Lung (tissue), 12 donors: ENCODE measurements around the gene GP1BA. TPM values are rescaled to one million over a fixed set of nuclear protein-coding genes. Genes with fewer than 3 reads are reported as not detected.

Source experiments
- ATAC-seq: fragments of 200-7000 bp; cut with Tn5 transposase; one replicate; pipeline ENCODE4 v1.9.1; 2020; ENCODE audit warnings: moderate number of reproducible peaks; ENCODE audit not compliant: insufficient read depth, low FRiP score
- DNase-seq, 3 donors: peaks; one replicate each; pipeline ENCODE4 v3.0.0-alpha.2; 2013 to 2017
- H3K27ac ChIP-seq, 2 donors: one replicate each; pipeline ENCODE4 v1.5.1; 2013; ENCODE audit warnings: mild to moderate bottlenecking in 2 of 2, moderate library complexity in 2 of 2, control low read depth in 1 of 2, inconsistent platforms in 1 of 2, low read depth in 1 of 2, low read length in 1 of 2
- H3K27me3 ChIP-seq, 3 donors: one replicate each; pipeline ENCODE4 v1.5.1; 2013; ENCODE audit warnings: low read length in 2 of 3; ENCODE audit not compliant: control insufficient read depth in 3 of 3, insufficient read depth in 3 of 3
- H3K36me3 ChIP-seq, 4 donors: one replicate each; pipeline ENCODE4 v1.5.1; 2013; ENCODE audit warnings: low read length in 4 of 4, mild to moderate bottlenecking in 1 of 4, moderate library complexity in 1 of 4; ENCODE audit not compliant: control insufficient read depth in 4 of 4, insufficient read depth in 4 of 4
- H3K4me1 ChIP-seq, 5 donors: one replicate each; pipeline ENCODE4 v1.5.1; 2013; ENCODE audit warnings: low read length in 5 of 5, mild to moderate bottlenecking in 2 of 5, moderate library complexity in 1 of 5; ENCODE audit not compliant: control insufficient read depth in 5 of 5, insufficient read depth in 5 of 5
- H3K4me3 ChIP-seq: one replicate; pipeline ENCODE4 v1.5.1; 2013; ENCODE audit warnings: mild to moderate bottlenecking, control low read depth, moderate library complexity
- H3K9ac ChIP-seq, 2 donors: one replicate each; pipeline ENCODE4 v1.5.1; 2013; ENCODE audit warnings: low read length in 2 of 2, control low read depth in 1 of 2; ENCODE audit not compliant: insufficient read depth in 1 of 2
- H3K9me3 ChIP-seq, 4 donors: one replicate each; pipeline ENCODE4 v1.5.1; 2013; ENCODE audit warnings: low read length in 3 of 4, mild to moderate bottlenecking in 1 of 4, moderate library complexity in 1 of 4; ENCODE audit not compliant: control insufficient read depth in 4 of 4, insufficient read depth in 3 of 4
- WGBS, 2 donors: extraction: QIAGEN DNeasy Blood & Tissue Kit; methylation state at CpG; one replicate each; pipeline ENCODE4 v1.1.7; 2013; 5-methylcytosine and 5-hydroxymethylcytosine counted together
- polyA plus RNA-seq, 2 donors: library from polyadenylated mRNA; stranded (reverse); fragments of 200-250 nt; gene quantifications; one replicate each; pipeline ENCODE4 v1.2.1, GENCODE V29; 2013
- total RNA-seq, 2 donors: library from RNA; depleted of rRNA in 1 of 2; stranded (reverse); fragments of >200 nt in 1 of 2; gene quantifications; one replicate each; pipeline ENCODE4 v1.2.1, GENCODE V29; 2014 to 2021
- TF ChIP-seq, protein P1 (sequence below): IDR thresholded peaks from 2 replicates; pipeline ENCODE4 v1.5.1; 2012; ENCODE audit warnings: mild to moderate bottlenecking; ENCODE audit errors: control extremely low read depth, extremely low read depth
- donor health status: control.
- donor health status: control.
- donor health status: Bipolar disorder and iron deficiency.
- donor health status: healthy.
- donor health status: DM: yes; HTN: yes; CAD: no.

Gene GP1BA
- total and polyA plus RNA-seq, 4 donors, result 0.18 to 1.4 (median 0.60) TPM

DNA sequence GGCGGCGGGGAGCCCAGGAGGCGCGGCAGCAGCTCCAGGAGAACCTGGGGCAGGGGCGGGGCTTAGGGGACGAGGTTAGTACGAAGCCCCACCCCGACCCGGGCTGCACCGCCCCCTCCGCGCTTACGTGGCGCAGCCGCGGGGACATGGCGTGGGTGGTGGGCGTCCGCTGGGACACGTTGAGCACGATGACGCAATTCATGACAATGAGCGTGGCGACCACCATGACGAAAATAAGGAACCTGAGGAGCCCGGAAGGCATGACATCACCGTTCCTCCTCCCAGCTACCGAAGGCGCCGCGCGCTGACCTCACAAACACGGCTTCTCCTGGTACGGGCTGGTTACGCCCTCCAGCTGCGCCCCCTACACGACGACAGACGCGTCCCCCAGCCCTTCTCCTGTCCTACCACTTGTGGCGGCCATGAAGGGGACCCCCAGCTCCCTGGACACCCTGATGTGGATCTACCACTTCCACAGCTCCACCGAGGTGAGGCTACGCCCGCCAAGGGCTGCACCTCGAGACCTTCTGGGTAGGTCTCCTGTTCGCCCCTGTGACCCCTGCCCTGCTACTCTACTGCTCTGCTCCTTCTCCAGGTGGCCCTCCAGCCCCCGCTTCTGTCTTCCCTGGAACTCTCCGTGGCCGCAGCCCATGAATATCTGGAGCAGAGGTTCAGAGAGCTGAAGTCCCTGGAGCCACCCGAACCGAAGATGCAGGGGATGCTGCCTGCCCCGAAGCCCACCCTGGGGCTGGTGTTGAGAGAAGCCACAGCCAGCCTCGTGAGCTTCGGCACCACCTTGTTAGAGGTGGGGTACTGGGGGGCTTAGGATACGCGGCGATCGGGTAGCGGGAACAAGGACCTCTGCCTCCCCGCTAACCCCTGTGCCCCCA, 32.5 kb upstream of the GP1BA start, which contains the start of gene C17orf107:
Gene C17orf107 (plus strand): TSS at position 196 of the 890 bp plus-strand sequence. CDS start 227 bp downstream, at position 423.
- ATAC-seq (peak; percentile 60), DNase-seq (peak; percentile 68 to 80 (median 75))
- Histone ChIP-seq H3K27me3 (peaks cover 0 to 43% (median 17%) of the 10 kb centered on the region in 3 donors), H3K4me1 (peaks cover 0 to 15% (median 9%) of the 10 kb centered on the region in 5 donors), H3K4me3 (peak within 1 kb of the TSS; percentile 21), H3K36me3 (peaks cover 0 to 28% (median 11%) of the 10 kb centered on the region in 4 donors), H3K9ac (peak within 1 kb of the TSS in 1 of 2 donors; percentile 70), H3K9me3 (no peaks in the 10 kb centered on the region), H3K27ac (no peak within 1 kb of the TSS)
- 22 to 27% methylated on average over 57 to 60 of the region's 60 CpGs for WGBS, 2 donors
- TF ChIP-seq, protein P1, sequence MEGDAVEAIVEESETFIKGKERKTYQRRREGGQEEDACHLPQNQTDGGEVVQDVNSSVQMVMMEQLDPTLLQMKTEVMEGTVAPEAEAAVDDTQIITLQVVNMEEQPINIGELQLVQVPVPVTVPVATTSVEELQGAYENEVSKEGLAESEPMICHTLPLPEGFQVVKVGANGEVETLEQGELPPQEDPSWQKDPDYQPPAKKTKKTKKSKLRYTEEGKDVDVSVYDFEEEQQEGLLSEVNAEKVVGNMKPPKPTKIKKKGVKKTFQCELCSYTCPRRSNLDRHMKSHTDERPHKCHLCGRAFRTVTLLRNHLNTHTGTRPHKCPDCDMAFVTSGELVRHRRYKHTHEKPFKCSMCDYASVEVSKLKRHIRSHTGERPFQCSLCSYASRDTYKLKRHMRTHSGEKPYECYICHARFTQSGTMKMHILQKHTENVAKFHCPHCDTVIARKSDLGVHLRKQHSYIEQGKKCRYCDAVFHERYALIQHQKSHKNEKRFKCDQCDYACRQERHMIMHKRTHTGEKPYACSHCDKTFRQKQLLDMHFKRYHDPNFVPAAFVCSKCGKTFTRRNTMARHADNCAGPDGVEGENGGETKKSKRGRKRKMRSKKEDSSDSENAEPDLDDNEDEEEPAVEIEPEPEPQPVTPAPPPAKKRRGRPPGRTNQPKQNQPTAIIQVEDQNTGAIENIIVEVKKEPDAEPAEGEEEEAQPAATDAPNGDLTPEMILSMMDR, result no peak

DNA sequence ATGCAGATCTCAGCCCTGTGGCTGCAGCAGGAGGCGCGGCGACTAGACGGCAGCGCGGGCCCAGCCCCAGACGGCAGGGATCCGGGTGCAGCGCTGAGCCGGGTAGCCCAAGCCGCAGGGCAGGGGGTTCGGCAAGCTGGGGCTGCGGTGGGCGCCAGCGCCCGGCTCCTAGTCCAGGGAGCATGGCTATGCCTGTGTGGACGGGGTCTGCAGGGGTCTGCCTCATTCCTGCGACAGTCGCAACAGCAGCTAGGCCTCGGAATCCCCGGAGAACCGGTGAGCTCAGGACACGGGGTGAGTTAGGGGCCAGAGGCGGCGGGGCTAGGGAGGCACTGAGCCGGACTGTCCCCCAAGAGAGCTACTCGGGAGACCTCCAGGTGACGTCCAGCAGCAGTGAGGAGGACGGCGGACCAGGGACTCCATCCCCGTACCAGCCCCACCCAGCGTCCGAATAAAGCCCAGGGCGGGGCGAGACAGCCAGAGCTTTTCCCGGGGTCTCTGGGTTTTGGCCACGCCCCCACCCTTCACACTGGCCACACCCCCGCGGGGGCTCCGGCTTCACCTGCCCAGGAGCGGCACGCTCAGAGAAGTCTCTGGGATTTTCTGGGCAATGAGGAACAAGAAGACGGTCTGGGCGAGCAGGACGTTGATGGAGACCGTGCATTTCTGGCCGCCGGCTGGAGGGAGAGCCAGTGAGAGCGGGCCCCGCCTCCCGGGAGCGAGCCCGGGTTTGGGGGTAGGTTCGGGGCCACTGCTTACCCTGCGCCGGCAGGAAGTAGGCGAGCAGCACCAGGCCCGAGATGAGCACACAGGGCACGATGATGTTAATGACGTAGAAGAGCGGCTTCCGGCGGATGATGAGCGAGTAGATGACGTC, 31.6 kb upstream of the GP1BA start:
- Histone ChIP-seq H3K27me3 (peaks cover 0 to 45% (median 19%) of the 10 kb centered on the region in 3 donors), H3K27ac (peak overlapping the region in 1 of 2 donors; percentile 45), H3K4me1 (peaks cover 0 to 15% (median 9%) of the 10 kb centered on the region in 5 donors), H3K36me3 (peaks cover 0 to 19% (median 7%) of the 10 kb centered on the region in 4 donors), H3K4me3 (no peak overlapping the region), H3K9me3 (no peaks in the 10 kb centered on the region), H3K9ac (no peak overlapping the region)
- TF ChIP-seq, protein P1, result no peak
- no peak for ATAC-seq
- 16 to 35% methylated on average over 65 of the region's 65 CpGs for WGBS, 2 donors
- DNase-seq, result peak; percentile 44 to 63 (median 57)

DNA sequence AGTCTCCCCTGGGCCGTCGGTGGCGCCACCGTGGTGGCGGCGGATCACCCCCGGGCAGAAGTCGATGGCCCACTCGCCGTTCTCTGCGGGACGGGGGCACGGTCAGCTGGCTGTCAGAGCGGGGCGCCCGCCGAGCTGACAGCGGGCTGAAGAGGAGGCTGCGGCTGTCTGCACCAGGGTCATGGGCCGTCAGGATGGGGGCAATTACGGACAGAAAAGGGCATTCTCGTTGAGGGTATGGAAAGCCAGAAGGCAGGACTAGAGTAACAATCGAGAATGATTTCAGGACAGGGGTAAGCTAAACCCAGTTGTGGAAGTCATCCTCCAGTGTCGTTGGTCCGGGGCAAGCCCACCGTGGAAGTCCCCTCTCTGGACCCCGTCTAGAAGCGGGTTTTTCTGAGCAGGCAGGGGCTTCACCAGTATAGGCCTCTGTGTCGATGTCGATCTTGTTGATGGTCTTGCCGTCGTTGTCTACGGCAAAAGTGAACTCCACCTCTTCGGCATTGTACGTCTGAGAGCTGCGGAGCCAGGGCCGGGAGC, 30.9 kb upstream of the GP1BA start:
- Histone ChIP-seq H3K9me3 (no peaks in the 10 kb centered on the region), H3K36me3 (peaks cover 0 to 12% (median 1%) of the 10 kb centered on the region in 4 donors), H3K27ac (peak overlapping the region in 1 of 2 donors; percentile 45), H3K9ac (no peak overlapping the region), H3K27me3 (peaks cover 0 to 45% (median 19%) of the 10 kb centered on the region in 3 donors), H3K4me1 (peaks cover 0 to 15% (median 9%) of the 10 kb centered on the region in 5 donors), H3K4me3 (no peak overlapping the region)
- WGBS, 2 donors, result 39 to 45% methylated on average over 35 to 37 of the region's 37 CpGs
- no peak for ATAC-seq
- TF ChIP-seq, protein P1, result no peak
- DNase-seq, result peak in 1 of 3 donors; percentile 20
